Measurements from ENCODE around the gene SEPTIN12. TPM values are rescaled to one million over a fixed set of nuclear protein-coding genes. Genes with fewer than 3 reads are reported as not detected.

SEPTIN12 gene
- total RNA-seq, 2 experiments from 2014 or later, result not detected

- H3K4me1 Mint-ChIP-seq, result peaks cover 23% of the 10 kb centered on the region
- peaks cover 2% of the 10 kb centered on the region for H3K36me3 Mint-ChIP-seq
- H3K9me3 Mint-ChIP-seq, result no peaks in the 10 kb centered on the region
- DNase-seq (peak; percentile 90), ATAC-seq (ENCODE audit: low read depth) (peak; percentile 78)
- peak overlapping the region; percentile 89 for H3K27ac Mint-ChIP-seq
- H3K4me3 Mint-ChIP-seq, result peak overlapping the region; percentile 94
- POLR2A ChIA-PET, result interaction anchor here (0.5 to 2.5 kb wide), 9 partner anchors 34 to 618 kb away, joined by 3 to 16 read pairs (median 3); partner anchors contain the start of genes ANKS3, CORO7, DNAAF8 and ROGDI
- no peaks in the 10 kb centered on the region for H3K27me3 Mint-ChIP-seq
These were observed 19.4 kb downstream of the SEPTIN12 start for GRCh38 chr16:4768549-4769305.

GRCh38 chr16:4767872-4768548, 20.1 kb downstream of the SEPTIN12 start:
- Mint-ChIP-seq H3K9me3 (no peaks in the 10 kb centered on the region), H3K27ac (peak overlapping the region; percentile 89), H3K27me3 (no peaks in the 10 kb centered on the region), H3K4me1 (peaks cover 23% of the 10 kb centered on the region), H3K36me3 (peaks cover 2% of the 10 kb centered on the region), H3K4me3 (peak overlapping the region; percentile 94)
- ATAC-seq (ENCODE audit: low read depth) (peak; percentile 1), DNase-seq (no peak)
- POLR2A ChIA-PET, result interaction anchor here (0.6 to 2.5 kb wide), 4 partner anchors 34 to 309 kb away, joined by 3 to 16 read pairs (median 8); partner anchors contain the start of genes ANKS3, DNAAF8 and ROGDI

GRCh38 chr16:4766875-4767628, 21.1 kb downstream of the SEPTIN12 start, which contains the start of gene ZNF500:
Gene ZNF500 (minus strand): TSS chr16:4767162. CDS start chr16:4765978, 1,184 bp downstream.
- Mint-ChIP-seq H3K9me3 (no peaks in the 10 kb centered on the region), H3K27me3 (no peaks in the 10 kb centered on the region), H3K36me3 (peaks cover 6% of the 10 kb centered on the region), H3K4me1 (peaks cover 23% of the 10 kb centered on the region), H3K4me3 (peak within 1 kb of the TSS; percentile 94), H3K27ac (peak within 1 kb of the TSS; percentile 89)
- peak; percentile 75 for ATAC-seq (ENCODE audit: low read depth)
- POLR2A ChIA-PET, result interaction anchor here (1.6 to 2.2 kb wide), 2 partner anchors 19 to 33 kb away, joined by 6 to 12 read pairs; partner anchors contain the start of genes ANKS3 and DNAAF8
- peak; percentile 97 for DNase-seq

GRCh38 chr16:4765511-4766474, 22.4 kb downstream of the SEPTIN12 start:
- H3K27ac Mint-ChIP-seq, result peak overlapping the region; percentile 83
- DNase-seq (no peak), ATAC-seq (ENCODE audit: low read depth) (no peak)
- H3K9me3 Mint-ChIP-seq, result no peaks in the 10 kb centered on the region
- peak overlapping the region; percentile 89 for H3K4me3 Mint-ChIP-seq
- H3K36me3 Mint-ChIP-seq, result peaks cover 6% of the 10 kb centered on the region
- no peaks in the 10 kb centered on the region for H3K27me3 Mint-ChIP-seq
- H3K4me1 Mint-ChIP-seq, result peaks cover 23% of the 10 kb centered on the region
- POLR2A ChIA-PET, result interaction anchor here (1.6 to 2.2 kb wide), 3 partner anchors 18 to 32 kb away, joined by 6 to 12 read pairs (median 6); partner anchors contain the start of genes ANKS3 and DNAAF8

GRCh38 chr16:4763791-4764190, 24.4 kb downstream of the SEPTIN12 start:
- Mint-ChIP-seq H3K36me3 (peaks cover 8% of the 10 kb centered on the region), H3K27ac (no peak overlapping the region), H3K9me3 (no peaks in the 10 kb centered on the region), H3K4me3 (no peak overlapping the region), H3K4me1 (peaks cover 23% of the 10 kb centered on the region), H3K27me3 (no peaks in the 10 kb centered on the region)
- POLR2A ChIA-PET, result no interaction called here
- no peak for ATAC-seq (ENCODE audit: low read depth)
- no peak for DNase-seq

- no peaks in the 10 kb centered on the region for H3K9me3 Mint-ChIP-seq
- ATAC-seq (ENCODE audit: low read depth) (no peak), DNase-seq (no peak)
- no peak overlapping the region for H3K4me3 Mint-ChIP-seq
- peaks cover 13% of the 10 kb centered on the region for H3K36me3 Mint-ChIP-seq
- H3K27ac Mint-ChIP-seq, result no peak overlapping the region
- peaks cover 11% of the 10 kb centered on the region for H3K4me1 Mint-ChIP-seq
- POLR2A ChIA-PET, result no interaction called here
- H3K27me3 Mint-ChIP-seq, result no peaks in the 10 kb centered on the region
These were observed 25.9 kb downstream of the SEPTIN12 start for GRCh38 chr16:4762205-4762604.

- H3K27ac Mint-ChIP-seq, result no peak overlapping the region
- no peak overlapping the region for H3K4me3 Mint-ChIP-seq
- peaks cover 20% of the 10 kb centered on the region for H3K36me3 Mint-ChIP-seq
- POLR2A ChIA-PET, result interaction anchor here (1.1 kb wide), 2 partner anchors 12 to 26 kb away, joined by 3 to 6 read pairs; partner anchors contain the start of genes ANKS3 and DNAAF8
- H3K9me3 Mint-ChIP-seq, result no peaks in the 10 kb centered on the region
- H3K4me1 Mint-ChIP-seq, result peaks cover 2% of the 10 kb centered on the region
- DNase-seq, result no peak
- no peaks in the 10 kb centered on the region for H3K27me3 Mint-ChIP-seq
- ATAC-seq (ENCODE audit: low read depth), result no peak
These were observed 27.8 kb downstream of the SEPTIN12 start for GRCh38 chr16:4760221-4760910.

GRCh38 chr16:4755687-4756086, 32.5 kb downstream of the SEPTIN12 start:
- Mint-ChIP-seq H3K36me3 (peaks cover 23% of the 10 kb centered on the region), H3K27me3 (no peaks in the 10 kb centered on the region), H3K9me3 (no peaks in the 10 kb centered on the region), H3K4me3 (no peak overlapping the region), H3K27ac (no peak overlapping the region), H3K4me1 (no peaks in the 10 kb centered on the region)
- ATAC-seq (ENCODE audit: low read depth), result no peak
- POLR2A ChIA-PET, result no interaction called here
- no peak for DNase-seq

- peaks cover 23% of the 10 kb centered on the region for H3K36me3 Mint-ChIP-seq
- POLR2A ChIA-PET, result no interaction called here
- no peaks in the 10 kb centered on the region for H3K4me1 Mint-ChIP-seq
- H3K9me3 Mint-ChIP-seq, result no peaks in the 10 kb centered on the region
- no peak overlapping the region for H3K4me3 Mint-ChIP-seq
- DNase-seq, result no peak
- no peaks in the 10 kb centered on the region for H3K27me3 Mint-ChIP-seq
- no peak for ATAC-seq (ENCODE audit: low read depth)
- H3K27ac Mint-ChIP-seq, result no peak overlapping the region
These were observed 33.3 kb downstream of the SEPTIN12 start for GRCh38 chr16:4754865-4755264.

GRCh38 chr16:4753227-4753626, 34.9 kb downstream of the SEPTIN12 start:
- POLR2A ChIA-PET, result no interaction called here
- no peaks in the 10 kb centered on the region for H3K9me3 Mint-ChIP-seq
- H3K4me1 Mint-ChIP-seq, result peaks cover 6% of the 10 kb centered on the region
- no peak overlapping the region for H3K4me3 Mint-ChIP-seq
- peaks cover 17% of the 10 kb centered on the region for H3K36me3 Mint-ChIP-seq
- no peak overlapping the region for H3K27ac Mint-ChIP-seq
- no peaks in the 10 kb centered on the region for H3K27me3 Mint-ChIP-seq
- DNase-seq (no peak), ATAC-seq (ENCODE audit: low read depth) (no peak)

- Mint-ChIP-seq H3K4me3 (no peak overlapping the region), H3K36me3 (peaks cover 17% of the 10 kb centered on the region), H3K27me3 (no peaks in the 10 kb centered on the region), H3K27ac (no peak overlapping the region), H3K4me1 (peaks cover 13% of the 10 kb centered on the region), H3K9me3 (no peaks in the 10 kb centered on the region)
- POLR2A ChIA-PET, result no interaction called here
- DNase-seq (no peak), ATAC-seq (ENCODE audit: low read depth) (no peak)
These were observed 35.6 kb downstream of the SEPTIN12 start for GRCh38 chr16:4752351-4753100.
